Tibial nerve (tissue), 4 donors: ENCODE data around the gene RTKN.

Experiments
- EP300 ChIP-seq, 2 donors: sonication (generic); formaldehyde crosslinking; IDR thresholded peaks; one replicate each; pipeline ENCODE4 v1.6.1; 2017; ENCODE audit warnings: antibody characterized with exemption in 2 of 2, mild to moderate bottlenecking in 1 of 2
- POLR2A ChIP-seq, 2 donors: fragments of 450-650 bp; IDR thresholded peaks; one replicate each; pipeline ENCODE4 v1.6.1; 2017; ENCODE audit warnings: antibody characterized with exemption in 2 of 2, mild to moderate bottlenecking in 2 of 2, moderate library complexity in 2 of 2
- TF ChIP-seq, protein P1 (sequence below), 5 experiments: fragments of 200-600 bp in 3 of 5; fragments of 450-650 bp in 2 of 5; sonication (generic) in 3 of 5; IDR thresholded peaks; one replicate each; pipeline ENCODE4 v1.5.1; 2016 to 2019; ENCODE audit warnings: antibody characterized with exemption in 5 of 5, mild to moderate bottlenecking in 3 of 5, moderate library complexity in 2 of 5

DNA sequence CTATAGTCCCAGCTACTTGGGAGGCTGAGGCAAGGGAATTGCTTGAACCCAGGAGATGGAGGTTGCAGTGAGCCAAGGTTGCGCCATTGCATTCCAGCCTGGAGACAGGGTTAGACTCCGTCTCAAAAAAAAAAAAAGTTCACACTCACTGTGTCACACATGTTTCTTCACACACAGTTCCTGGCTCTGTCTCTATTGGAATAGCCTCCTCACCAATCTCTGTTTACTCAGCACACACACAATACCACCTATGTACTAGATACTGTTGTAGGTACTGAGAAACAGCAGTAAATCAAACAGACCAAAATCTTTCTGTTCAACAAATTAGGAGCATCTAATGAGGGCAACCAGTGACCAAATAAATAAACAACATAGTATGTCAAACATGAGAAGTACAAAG, 44.4 kb upstream of the RTKN start:
- TF ChIP-seq POLR2A (IDR thresholded peaks at IDR 0.05): no peak
- TF ChIP-seq, protein P1, sequence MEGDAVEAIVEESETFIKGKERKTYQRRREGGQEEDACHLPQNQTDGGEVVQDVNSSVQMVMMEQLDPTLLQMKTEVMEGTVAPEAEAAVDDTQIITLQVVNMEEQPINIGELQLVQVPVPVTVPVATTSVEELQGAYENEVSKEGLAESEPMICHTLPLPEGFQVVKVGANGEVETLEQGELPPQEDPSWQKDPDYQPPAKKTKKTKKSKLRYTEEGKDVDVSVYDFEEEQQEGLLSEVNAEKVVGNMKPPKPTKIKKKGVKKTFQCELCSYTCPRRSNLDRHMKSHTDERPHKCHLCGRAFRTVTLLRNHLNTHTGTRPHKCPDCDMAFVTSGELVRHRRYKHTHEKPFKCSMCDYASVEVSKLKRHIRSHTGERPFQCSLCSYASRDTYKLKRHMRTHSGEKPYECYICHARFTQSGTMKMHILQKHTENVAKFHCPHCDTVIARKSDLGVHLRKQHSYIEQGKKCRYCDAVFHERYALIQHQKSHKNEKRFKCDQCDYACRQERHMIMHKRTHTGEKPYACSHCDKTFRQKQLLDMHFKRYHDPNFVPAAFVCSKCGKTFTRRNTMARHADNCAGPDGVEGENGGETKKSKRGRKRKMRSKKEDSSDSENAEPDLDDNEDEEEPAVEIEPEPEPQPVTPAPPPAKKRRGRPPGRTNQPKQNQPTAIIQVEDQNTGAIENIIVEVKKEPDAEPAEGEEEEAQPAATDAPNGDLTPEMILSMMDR (IDR thresholded peaks at IDR 0.05): no peak
- TF ChIP-seq EP300 (IDR thresholded peaks at IDR 0.05): no peak
